GM06990 (cell line): ENCODE data around the gene CHTOP.

Experiments used
- DNase-seq: peaks from one replicate; pipeline ENCODE4 v3.0.0-alpha.2; 2011; ENCODE audit not compliant: insufficient read length; ENCODE audit errors: extremely low read depth
- H3K27me3 ChIP-seq: replicated peaks from 2 replicates; pipeline ENCODE4 v1.6.0; 2011; ENCODE audit warnings: low read length; ENCODE audit not compliant: control insufficient read depth, insufficient read depth
- H3K36me3 ChIP-seq: 2 replicates; pipeline ENCODE4 v1.5.1; 2011; ENCODE audit warnings: low read length; ENCODE audit not compliant: control insufficient read depth, insufficient read depth
- H3K4me3 ChIP-seq: replicated peaks from 2 replicates; pipeline ENCODE4 v1.5.1; 2011; ENCODE audit warnings: low read depth, mild to moderate bottlenecking, control low read depth, low read length
- TF ChIP-seq, protein P1 (sequence below): IDR thresholded peaks from 2 replicates; pipeline ENCODE4 v1.5.1; 2011; ENCODE audit warnings: low read length, control low read depth, mild to moderate bottlenecking, inconsistent platforms; ENCODE audit not compliant: insufficient read depth, poor library complexity, severe bottlenecking

Gene CHTOP

DNA sequence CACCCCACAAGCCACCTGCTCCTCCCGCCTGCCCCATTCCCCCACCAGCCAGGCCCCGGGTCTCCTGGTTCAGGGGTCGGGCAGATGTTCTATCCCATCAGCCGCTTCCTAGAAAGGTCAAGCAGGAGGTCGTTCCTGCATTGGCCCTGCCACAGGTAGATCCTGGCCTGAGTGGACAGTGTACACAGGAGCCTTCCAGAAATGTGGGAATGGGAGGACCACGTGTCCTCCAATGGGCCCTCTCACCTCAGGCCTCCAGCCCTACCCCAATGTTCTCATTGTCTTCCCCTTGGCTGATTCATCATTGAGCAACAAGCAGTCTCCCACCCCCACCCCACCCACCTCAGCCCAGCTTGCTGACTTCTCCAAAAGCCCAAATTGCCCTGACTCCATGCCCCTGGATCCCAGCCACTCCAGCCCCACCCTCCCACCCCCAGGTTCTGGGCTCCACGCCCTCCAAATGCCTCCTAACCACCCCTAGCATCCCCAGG lies 23.0 kb upstream of the CHTOP start:
- TF ChIP-seq, protein P1, sequence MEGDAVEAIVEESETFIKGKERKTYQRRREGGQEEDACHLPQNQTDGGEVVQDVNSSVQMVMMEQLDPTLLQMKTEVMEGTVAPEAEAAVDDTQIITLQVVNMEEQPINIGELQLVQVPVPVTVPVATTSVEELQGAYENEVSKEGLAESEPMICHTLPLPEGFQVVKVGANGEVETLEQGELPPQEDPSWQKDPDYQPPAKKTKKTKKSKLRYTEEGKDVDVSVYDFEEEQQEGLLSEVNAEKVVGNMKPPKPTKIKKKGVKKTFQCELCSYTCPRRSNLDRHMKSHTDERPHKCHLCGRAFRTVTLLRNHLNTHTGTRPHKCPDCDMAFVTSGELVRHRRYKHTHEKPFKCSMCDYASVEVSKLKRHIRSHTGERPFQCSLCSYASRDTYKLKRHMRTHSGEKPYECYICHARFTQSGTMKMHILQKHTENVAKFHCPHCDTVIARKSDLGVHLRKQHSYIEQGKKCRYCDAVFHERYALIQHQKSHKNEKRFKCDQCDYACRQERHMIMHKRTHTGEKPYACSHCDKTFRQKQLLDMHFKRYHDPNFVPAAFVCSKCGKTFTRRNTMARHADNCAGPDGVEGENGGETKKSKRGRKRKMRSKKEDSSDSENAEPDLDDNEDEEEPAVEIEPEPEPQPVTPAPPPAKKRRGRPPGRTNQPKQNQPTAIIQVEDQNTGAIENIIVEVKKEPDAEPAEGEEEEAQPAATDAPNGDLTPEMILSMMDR: no peak
- no peak for DNase-seq
- Histone ChIP-seq H3K36me3 (no peaks in the 10 kb centered on the region), H3K4me3 (no peak overlapping the region), H3K27me3 (no peaks in the 10 kb centered on the region; the same call in 1 of the 2 replicates)

DNA sequence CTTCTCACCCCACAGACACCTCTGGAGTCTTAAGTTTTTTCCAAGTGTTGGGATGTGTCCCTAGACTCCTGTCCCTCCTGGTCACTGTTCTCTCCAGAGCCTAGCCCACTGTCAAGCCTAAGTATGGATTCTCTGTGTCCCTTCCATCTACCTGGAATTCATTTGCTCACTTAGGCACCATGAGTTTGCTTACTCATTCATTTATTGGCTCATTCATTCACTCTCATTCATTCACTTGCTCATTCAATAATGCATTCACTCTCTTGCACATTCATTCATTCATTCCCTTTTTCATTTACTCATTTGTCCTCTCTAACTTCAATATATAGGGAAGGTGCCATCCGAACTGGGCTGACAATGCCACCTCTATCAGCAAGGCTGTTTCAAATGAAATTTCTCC lies 22.5 kb upstream of the CHTOP start:
- no peak overlapping the region for H3K4me3 ChIP-seq

DNA sequence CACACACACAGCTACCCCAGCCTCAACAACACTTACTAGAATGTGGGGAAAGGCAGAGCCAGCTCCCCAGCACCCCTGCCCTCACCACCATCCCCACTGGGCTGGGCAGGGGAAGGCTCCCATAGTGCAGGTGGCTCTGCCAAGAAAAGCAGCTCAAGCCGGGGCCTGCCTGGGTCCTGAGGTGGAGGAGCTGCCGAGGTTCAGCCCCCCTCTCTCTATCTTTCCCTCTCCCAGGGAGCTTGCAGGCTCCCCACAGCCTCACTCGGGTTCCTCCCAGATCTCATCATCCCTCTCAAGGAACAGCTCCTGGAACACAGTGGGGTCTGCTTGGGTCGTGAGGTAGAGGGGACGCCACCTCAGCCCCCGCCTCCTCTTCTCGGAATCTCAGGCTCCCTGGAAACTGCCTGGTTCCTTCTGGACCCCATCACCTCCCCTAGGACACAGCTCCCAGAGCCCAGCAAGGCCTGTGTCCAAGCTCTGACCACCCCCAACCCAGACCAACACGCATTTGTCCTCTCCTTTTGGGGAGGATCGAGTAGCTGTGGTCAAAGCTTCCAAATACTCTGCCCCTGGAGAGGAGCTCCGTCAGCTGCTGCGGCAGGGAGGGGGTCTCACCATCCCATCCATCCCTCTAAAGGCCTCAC lies 21.6 kb upstream of the CHTOP start:
- Histone ChIP-seq H3K27me3 (no peaks in the 10 kb centered on the region; the same call in 1 of the 2 replicates), H3K4me3 (no peak overlapping the region), H3K36me3 (no peaks in the 10 kb centered on the region)
- TF ChIP-seq, protein P1: no peak
- no peak for DNase-seq

More for the DNA sequence above, 22.5 kb upstream of the CHTOP start:
- TF ChIP-seq, protein P1: no peak
- H3K27me3 ChIP-seq: no peaks in the 10 kb centered on the region; the same call in 1 of the 2 replicates
- no peaks in the 10 kb centered on the region for H3K36me3 ChIP-seq
- no peak for DNase-seq

DNA sequence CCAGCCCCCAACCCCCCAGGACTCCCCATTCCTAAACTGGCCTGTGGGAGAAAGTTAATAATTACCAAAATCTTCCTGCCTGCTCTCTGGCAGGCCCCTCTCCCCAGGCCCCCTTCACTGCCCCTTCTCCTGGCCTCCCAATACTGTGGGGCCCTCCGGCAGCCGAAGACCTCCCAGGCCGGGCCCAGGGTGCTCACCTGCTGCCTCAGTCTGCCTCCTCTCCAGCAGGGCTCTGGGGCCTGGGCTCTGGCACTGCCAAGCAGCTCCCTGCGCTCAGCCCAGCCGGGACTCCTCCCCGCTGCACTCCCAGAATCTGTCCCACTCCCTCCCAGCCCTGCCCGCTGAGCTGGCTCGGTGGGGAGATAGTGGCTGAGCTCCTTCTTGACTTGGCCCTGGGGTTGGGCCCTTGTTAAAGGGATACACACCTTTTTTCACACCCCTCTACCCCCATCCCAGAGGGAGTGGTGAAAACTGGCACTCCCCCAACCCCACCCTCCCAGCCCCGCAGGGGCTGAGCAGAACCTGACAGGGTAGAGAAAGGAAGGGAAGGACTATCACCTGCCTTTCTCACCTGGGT lies 21.0 kb upstream of the CHTOP start, which contains the start of gene S100A16:
TSS of gene S100A16 (minus strand) at position 383 of the 577 bp plus-strand sequence. CDS start 4,986 bp downstream, outside the sequence.
- H3K36me3 ChIP-seq: no peaks in the 10 kb centered on the region
- no peak for DNase-seq
- TF ChIP-seq, protein P1: no peak
- H3K27me3 ChIP-seq: no peaks in the 10 kb centered on the region; the same call in 1 of the 2 replicates
- no peak within 1 kb of the TSS for H3K4me3 ChIP-seq

DNA sequence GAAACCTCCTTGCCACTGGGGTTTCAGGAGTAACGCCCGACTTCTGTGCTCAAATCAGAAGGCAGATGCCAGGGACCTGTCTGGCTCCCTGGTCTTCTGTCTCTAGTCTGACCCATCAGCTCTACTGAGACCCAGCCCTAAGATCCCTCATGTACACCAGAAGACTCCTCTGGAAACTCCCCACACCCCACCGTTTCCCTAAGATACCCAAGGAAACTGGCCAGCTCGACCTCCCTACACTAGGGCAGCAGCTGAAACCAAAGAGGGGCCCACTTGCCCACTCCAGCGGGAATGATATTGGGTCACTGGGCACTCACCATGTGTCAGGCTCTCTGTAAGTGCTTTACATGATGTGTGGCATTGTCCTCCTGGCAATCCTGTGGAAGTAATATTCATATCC lies 20.5 kb upstream of the CHTOP start:
- TF ChIP-seq, protein P1: no peak
- H3K36me3 ChIP-seq: no peaks in the 10 kb centered on the region
- H3K27me3 ChIP-seq: no peaks in the 10 kb centered on the region; the same call in 1 of the 2 replicates
- H3K4me3 ChIP-seq: no peak overlapping the region
- DNase-seq: no peak
